ENCODE measurements around the gene PRG3.
"Not testable (repeated sequence)": the region's sequence is repeated elsewhere in the genome, so short reads cannot be mapped to it uniquely, and the experiment has no call there.

- TF ChIP-seq POLR2A (IDR thresholded peaks at IDR 0.05; ENCODE audit: low read depth, low read length); CTCF (IDR thresholded peaks at IDR 0.05; ENCODE audit: extremely low read depth in 1 of 2, insufficient read depth in 1 of 2, low read depth in 1 of 2, low read length in 2 of 2): not testable (repeated sequence)
Measured at GRCh38 chr11:57403003-57403801, 22.3 kb upstream of the PRG3 start.

Data from endothelial cell of umbilical vein (primary cell).